GM10266 (cell line): ENCODE data around the gene POLA2.
A peak's percentile ranks its signal among the peaks of the same experiment; 100 is the strongest.

Experiments used
- DNase-seq: peaks from one replicate; pipeline ENCODE4 v3.0.0; 2012; ENCODE audit errors: extremely low spot score
- TF ChIP-seq, protein P1 (sequence below): IDR thresholded peaks from 2 replicates; pipeline ENCODE4 v1.5.1; 2012; ENCODE audit warnings: mild to moderate bottlenecking, low read depth; ENCODE audit not compliant: control insufficient read depth, insufficient read depth; ENCODE audit errors: missing control alignments

Gene POLA2

DNA sequence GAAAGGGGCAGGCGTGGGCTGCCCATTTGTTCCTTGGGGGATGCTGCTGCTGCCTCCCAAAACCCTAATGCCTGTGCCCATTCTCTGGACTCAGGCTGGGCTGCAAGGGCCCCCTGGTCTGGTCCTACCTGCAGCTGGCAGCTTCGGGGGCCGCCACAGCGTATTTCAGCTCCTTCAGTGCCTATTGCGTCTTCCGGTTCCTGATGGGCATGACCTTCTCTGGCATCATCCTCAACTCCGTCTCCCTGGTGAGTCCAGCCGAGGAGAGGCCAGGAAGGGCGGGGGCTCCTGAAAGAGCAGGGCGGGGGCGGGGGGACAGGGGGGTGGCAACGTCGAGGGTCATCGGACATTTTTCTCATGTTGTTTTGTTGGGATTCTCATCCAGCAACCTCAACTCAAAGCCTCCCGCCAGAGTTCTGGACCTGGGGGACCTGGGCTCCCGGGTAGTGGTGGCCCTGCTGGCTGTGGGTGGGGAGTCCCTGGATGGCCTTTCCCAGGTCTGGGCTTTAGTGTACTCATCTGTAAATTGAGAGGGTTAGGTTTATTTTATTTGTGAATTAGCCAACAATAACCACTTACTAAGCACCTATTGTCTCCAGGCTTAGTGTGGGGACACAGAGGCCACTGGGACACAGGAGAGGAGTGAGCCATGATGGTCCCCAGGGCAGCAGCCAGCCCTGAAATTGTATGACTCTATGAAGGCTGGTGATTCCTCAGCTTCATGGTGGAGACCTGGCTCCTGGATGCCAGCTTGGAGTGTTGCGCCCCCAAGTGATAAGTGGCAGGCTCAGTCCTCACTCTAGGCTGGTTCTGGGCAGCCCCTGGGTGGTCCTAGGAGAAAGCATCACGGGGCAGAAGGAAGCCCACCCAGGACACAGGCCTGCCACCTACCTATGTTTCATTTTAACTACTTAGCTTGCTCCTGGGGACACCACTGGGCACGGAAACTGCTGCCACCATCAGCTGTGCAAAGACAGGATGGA is 44.0 kb upstream of the POLA2 start:
- TF ChIP-seq, protein P1, sequence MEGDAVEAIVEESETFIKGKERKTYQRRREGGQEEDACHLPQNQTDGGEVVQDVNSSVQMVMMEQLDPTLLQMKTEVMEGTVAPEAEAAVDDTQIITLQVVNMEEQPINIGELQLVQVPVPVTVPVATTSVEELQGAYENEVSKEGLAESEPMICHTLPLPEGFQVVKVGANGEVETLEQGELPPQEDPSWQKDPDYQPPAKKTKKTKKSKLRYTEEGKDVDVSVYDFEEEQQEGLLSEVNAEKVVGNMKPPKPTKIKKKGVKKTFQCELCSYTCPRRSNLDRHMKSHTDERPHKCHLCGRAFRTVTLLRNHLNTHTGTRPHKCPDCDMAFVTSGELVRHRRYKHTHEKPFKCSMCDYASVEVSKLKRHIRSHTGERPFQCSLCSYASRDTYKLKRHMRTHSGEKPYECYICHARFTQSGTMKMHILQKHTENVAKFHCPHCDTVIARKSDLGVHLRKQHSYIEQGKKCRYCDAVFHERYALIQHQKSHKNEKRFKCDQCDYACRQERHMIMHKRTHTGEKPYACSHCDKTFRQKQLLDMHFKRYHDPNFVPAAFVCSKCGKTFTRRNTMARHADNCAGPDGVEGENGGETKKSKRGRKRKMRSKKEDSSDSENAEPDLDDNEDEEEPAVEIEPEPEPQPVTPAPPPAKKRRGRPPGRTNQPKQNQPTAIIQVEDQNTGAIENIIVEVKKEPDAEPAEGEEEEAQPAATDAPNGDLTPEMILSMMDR: no peak

DNA sequence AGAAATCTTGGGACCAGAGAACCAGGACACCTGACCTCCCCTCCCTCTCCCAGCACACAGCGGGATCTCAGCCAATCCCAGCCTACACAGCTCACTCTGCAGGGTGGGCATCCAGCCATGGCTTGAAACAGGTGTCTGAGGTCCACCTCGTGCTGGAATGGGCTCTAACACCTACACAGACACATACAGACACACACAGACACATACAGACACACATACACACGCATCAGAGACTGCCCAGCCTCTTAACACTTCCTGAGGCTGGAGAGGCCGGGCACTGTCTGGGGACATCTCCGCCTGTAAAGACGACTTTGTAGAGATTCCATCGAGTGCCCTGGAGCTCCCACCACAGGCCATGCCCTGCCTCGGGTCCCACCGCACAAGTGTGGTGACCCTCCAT is 43.3 kb upstream of the POLA2 start:
- TF ChIP-seq, protein P1: no peak
- peak; percentile 3 for DNase-seq

More for the DNA sequence above, 44.0 kb upstream of the POLA2 start:
- DNase-seq: peak; percentile 4

DNA sequence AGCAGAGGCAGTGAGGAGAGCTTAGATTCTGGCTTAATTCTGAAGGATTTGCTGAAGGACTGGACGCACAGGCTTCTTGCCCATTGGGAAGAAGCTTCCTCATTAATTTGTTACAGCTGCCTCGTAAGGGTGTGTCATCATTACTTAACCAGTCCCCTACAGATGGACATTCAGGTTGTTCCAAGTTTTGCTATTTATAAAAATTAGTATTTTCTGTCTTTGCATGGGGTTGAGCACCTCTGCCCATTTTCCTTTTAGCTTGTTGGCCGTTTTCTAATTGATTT is 41.9 kb upstream of the POLA2 start:
- TF ChIP-seq, protein P1: no peak
- DNase-seq: no peak

DNA sequence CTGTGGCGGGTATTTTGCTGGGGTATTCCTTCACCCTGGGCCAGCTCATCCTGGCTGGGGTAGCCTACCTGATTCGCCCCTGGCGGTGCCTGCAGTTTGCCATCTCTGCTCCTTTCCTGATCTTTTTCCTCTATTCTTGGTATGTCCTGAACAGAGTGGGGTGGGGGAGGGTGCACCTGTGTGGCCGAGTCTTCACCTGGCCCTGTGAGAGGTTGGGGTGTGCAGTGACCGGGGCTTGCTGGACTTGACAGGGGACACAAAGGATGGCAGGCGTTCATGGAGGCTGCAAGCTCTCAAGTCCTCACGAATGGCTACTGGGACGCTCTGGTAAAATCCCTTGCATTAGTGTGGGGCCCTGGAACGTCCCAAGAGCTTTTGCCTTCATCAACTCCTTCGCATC is 40.7 kb upstream of the POLA2 start:
- TF ChIP-seq, protein P1: no peak
- no peak for DNase-seq

DNA sequence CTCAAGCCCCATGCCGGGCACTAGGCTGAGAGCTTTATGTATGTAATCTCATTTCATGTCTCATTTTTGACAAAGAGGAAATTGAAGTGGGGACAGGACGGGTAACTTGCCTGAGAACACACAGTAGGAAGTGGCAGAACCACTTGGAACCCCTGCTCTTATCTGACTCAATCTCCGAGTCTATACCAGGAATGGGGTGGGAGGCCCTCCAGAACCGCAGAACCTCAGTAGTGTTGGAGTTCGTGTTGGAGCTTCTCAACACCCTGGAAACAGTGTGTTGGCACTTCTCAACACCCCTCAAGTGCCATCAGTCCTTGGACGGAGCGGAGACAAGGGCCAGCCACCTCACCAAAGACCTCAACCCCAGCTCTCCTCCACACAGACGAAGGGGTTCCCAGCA is 38.8 kb upstream of the POLA2 start:
- no peak for DNase-seq
- TF ChIP-seq, protein P1: no peak

DNA sequence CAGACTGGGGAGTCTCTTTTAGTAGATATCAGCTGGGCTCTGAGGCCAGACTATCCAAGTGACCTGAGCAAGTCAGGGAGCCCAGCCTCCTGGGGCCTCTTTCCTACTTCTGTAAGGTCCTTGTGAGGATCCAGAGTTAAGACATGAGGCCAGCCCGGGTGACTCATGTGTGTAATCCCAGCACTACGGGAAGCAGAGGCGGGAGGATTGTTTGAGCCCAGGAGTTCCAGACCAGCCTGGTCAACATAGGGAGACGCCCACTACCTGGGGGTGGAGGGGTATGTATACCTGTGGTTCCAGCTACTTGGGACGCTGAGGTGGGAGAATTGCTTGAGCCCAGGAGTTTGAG is 36.9 kb upstream of the POLA2 start:
- TF ChIP-seq, protein P1: no peak
- no peak for DNase-seq
